HG02759 (cell line): ENCODE measurements around the gene CHORDC1.
"Not testable (repeated sequence)": the region's sequence is repeated elsewhere in the genome, so short reads cannot be mapped to it uniquely, and the experiment has no call there.

Experiments
- ATAC-seq: cut with Tn5 transposase; IDR thresholded peaks from one replicate; pipeline ENCODE4 v1.9.1; 2021; ENCODE audit warnings: mild to moderate bottlenecking, moderate library complexity; ENCODE audit not compliant: unreplicated experiment

CHORDC1 gene

DNA sequence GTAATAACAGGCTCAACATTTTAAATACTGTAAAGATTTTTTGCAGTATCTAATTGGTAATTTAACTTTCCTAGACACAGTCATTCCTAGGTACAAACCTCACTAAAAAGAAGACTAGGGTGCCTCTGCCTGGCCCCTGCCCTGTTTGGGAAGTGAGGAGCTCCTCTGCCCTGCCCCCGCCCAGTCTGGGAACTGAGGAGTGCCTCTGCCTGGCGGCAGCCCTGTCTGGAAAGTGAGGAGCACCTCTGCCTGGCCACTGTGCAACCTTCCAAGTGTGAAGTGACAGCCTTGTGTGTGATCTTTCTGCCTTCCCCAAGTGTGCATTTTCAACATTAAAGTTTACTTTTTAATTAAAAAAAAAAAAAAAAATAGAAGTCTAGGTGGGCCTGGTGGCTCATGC is 4.2 kb downstream of the CHORDC1 start:
- ATAC-seq = no peak

GRCh38 chr11:90216611-90217010 is 6.2 kb downstream of the CHORDC1 start:
- no peak for ATAC-seq

DNA sequence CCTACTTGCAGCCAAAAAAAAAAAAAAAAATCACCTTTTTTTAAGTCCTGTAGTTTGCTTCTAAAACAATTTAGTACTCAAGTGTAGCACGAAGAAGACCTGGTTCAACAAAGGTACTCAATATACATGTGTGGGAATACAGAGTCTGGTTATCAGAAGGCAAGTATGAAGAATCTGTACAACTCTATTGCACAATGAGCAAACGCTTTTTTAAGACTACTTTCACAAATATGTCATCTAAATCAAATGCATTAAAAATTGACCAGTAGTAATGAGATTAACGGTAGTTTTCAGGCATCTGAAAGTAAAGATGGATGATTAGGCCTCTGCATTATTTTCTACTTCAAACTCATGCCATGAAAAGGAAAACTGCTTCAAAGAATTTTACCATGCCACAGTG is 9.5 kb downstream of the CHORDC1 start:
- ATAC-seq = no peak

DNA sequence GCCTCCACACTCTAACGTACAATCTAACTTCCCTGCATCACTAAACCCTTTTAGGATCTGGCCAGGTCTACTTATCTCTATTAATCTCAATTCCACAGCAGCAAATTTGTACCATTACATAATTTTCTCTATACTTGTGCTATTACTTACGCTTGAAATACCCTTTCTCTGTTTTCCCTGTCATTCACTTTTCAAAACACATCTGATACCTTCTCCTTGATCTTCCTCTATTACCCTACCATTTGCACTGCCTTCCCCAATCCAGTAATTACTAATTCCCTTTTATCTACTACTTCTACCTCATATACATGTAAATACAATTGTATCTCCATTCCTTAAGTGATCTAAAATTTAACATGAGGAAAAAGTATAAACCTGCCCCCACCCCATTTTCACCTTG is 14.0 kb downstream of the CHORDC1 start:
- no peak for ATAC-seq

DNA sequence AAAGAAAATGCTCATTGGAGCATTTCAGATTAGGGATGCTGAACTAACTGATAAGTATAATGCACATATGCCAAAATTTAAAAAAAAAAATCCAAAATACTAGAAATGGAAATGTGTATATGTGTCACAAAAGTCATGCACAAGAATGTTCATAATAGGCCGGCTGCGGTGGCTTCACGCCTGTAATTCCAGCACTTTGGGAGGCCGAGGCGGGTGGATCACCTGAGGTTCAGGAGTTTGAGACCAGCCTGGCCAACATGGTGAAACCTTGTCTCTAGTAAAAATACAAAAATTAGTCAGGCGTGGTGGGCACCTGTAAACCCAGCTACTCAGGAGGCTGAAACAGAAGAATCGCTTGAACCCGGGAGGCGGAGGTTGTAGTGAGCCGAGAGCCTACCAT is 14.9 kb downstream of the CHORDC1 start:
- not testable (repeated sequence) for ATAC-seq

DNA sequence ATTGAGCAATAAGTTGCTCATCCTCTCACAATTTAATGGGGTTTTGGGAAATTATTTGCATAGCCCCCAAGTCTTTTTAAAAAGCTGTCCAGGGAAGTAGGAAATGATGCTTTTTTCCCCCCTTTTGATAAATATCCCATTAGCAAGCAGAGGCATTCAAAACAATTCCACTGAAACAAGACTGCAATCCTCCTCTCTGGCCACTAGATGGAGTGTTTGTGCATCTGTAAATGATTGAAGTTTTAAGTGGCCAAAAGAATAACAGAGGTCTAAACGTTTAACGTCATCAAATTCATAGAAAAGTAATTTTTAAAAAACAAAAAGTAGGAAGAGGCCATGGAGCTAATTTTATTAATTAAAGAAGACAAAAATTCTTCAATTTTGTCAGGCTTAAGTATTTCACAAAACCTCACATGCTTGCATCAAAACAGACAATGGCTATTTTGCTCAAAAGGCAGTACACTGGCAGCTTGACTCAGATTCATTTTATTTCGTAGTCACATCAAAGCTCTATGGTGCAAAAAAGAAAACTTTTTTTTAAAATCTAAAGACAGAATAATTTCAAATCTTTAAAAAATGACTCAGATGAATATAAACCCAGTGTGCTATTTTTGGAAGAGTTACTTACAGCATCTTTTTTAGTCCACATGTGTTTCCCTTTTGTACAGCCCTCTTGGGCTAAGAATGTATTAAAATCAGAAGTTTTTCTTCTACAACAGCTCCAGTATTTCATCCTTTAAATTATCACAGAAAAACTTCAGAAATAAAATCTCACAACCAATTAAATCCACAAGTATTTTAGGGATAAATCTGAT is 17.8 kb downstream of the CHORDC1 start:
- ATAC-seq = peak; percentile 83

- no peak for ATAC-seq
Observed at GRCh38 chr11:90204407-90204806, 18.4 kb downstream of the CHORDC1 start.

DNA sequence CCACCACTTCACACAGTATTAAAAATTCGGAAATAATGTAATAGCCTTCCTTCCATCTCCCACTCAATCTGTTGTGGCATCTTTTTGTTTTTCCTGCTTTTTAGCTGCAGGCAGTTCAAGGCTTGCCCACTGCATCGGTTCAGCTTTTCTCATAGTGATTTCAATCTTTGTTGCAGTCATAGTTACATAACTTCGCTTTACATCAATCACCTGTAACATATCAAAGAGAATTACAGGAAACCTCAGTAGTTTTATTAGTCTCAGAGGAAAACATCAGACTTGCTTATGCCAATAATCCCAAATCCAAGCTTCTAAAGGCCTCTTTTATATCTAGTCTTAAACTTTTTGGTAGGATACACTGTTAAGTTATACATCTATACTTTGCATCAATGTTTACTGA is 20.5 kb downstream of the CHORDC1 start:
- no peak for ATAC-seq

- no peak for ATAC-seq
Observed at GRCh38 chr11:90197377-90197776, 25.5 kb downstream of the CHORDC1 start.

GRCh38 chr11:90192869-90193582 is 29.8 kb downstream of the CHORDC1 start:
- ATAC-seq = no peak

DNA sequence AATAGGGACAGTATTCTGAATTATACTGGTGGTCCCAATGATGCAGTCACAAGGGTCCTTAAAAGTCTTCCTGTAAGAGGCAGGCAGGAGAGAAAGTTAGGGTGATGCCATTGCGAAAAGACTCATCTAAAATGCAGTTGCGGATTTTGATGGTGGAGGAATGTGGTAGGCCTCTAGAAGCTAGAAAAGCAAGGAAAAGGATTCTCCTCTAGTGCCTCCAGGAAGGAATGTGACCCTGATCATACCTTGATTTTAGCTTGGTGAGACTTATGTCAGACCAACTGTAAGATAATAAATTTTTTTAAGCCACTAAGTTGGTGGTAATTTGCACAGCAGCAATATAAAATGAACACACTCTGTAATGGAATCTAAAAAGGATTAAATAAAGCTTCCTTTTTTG is 33.8 kb downstream of the CHORDC1 start:
- no peak for ATAC-seq

DNA sequence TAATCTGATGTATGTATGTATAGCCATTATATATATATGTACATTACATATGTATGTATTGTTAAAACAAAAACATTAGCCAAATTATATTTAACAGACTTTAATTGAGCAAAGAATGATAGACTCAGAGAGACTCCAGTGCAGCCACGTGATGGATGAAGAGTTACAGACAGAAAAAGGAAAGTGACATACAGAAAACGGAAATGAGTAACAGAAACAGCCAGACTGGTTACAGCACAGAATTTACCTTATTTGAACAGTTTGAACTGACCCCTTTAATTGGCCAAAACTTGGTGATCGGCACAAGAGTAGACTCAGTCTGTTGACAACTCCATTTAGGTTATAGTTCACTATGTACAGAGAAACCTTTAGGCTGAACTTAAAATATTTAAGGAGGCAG is 35.0 kb downstream of the CHORDC1 start:
- ATAC-seq = no peak

- no peak for ATAC-seq
Observed at GRCh38 chr11:90179923-90180322, 42.9 kb downstream of the CHORDC1 start.

- ATAC-seq = no peak
Observed at GRCh38 chr11:90178751-90179150, 44.1 kb downstream of the CHORDC1 start.

- no peak for ATAC-seq
Observed at GRCh38 chr11:90176069-90176468, 46.8 kb downstream of the CHORDC1 start.

GRCh38 chr11:90171359-90171758 is 51.5 kb downstream of the CHORDC1 start:
- ATAC-seq = no peak

DNA sequence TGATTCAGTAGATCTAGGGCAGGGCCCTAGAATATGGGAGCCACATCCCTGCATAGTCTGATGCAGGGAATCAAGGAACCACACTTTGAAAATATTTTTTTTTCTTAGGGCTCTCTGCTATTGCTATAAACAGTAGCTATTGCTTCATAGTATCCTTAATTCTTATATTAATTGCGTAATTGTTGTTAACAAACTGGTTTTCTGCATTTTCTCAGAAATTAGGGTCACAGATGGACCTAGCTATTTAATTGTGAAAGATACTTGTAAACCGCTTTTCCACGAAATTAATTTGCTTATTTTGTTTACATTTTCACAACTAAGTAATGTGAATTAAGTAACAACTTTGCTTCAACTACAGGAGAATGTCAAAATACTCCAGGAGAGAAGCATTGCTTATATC is 54.3 kb downstream of the CHORDC1 start:
- no peak for ATAC-seq

DNA sequence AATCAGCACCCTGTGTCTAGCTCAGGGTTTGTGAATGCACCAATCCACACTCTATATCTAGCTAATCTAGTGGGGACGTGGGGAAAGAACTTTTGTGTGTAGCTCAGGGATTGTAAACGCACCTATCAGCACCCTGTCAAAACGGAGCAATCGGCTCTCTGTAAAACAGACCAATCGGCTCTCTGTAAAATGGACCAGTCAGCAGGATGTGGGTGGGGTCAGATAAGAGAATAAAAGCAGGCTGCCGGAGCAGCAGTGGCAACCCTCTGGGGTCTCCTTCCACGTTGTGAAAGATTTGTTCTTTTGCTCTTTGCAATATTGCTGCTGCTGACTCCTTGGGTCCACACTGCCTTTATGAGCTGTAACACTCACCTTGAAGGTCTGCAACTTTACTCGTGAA is 55.1 kb downstream of the CHORDC1 start:
- not testable (repeated sequence) for ATAC-seq

- not testable (repeated sequence) for ATAC-seq
Observed at GRCh38 chr11:90166982-90167573, 55.8 kb downstream of the CHORDC1 start.
